ENCODE measurements around the gene EIF3B. TPM values are rescaled to one million over a fixed set of nuclear protein-coding genes. Genes with fewer than 3 reads are reported as not detected.

The EIF3B gene
- total RNA-seq, 2 donors from 2014 or later, result 120 to 121 TPM

DNA sequence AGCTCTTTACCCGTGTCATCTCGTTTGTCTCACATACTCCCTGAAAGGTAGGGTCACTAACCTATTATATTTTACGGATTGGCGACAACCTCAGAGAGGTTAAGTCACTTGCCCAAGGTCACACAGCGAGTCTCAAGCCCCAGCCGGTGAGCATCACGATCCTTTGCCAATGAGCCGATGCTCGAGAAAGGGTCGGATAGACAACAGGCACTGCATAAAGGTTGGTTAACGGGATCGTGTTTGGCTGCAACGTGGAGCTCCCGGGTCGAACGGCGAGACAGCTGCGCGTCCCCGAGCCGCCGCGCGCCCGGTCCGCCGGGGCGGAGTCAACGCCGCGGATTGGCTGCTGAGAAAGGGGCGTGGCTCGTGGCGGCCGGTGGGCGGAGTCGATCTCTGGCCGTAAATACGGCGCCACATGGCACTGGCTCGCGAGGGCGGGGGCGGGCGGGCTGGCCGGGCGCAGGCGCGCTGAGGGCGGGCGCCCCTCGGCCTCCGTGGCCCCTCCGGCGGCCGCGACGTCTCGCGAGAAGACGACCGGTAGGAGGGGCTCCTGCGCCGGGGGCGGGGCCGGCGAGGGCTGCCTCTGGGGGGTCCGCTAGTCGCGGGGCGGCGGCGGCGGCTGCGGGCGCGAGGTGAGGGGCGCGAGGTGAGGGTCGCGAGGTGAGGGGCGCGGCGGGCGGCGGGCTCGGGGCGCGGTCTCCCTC, 48.5 kb downstream of the EIF3B start, which contains the start of gene CHST12:
Gene CHST12 (plus strand): TSS at position 598 of the 704 bp plus-strand sequence. CDS start 29,029 bp downstream, outside the sequence.
- Mint-ChIP-seq H3K9me3 (peaks cover 2% of the 10 kb centered on the region in 2 donors), H3K36me3 (ENCODE audit: insufficient read depth in 2 of 2) (peaks cover 7 to 8% of the 10 kb centered on the region in 2 donors), H3K4me1 (ENCODE audit: low read depth) (peaks cover 49% of the 10 kb centered on the region), H3K27ac (no peak within 1 kb of the TSS), H3K27me3 (ENCODE audit: low read depth) (peaks cover 17% of the 10 kb centered on the region), H3K4me3 (peak within 1 kb of the TSS; percentile 87 to 88)
- DNase-seq, result peak; percentile 95 to 96
- ATAC-seq (replicated peaks in 1 of 2), result peak; percentile 63 to 72

DNA sequence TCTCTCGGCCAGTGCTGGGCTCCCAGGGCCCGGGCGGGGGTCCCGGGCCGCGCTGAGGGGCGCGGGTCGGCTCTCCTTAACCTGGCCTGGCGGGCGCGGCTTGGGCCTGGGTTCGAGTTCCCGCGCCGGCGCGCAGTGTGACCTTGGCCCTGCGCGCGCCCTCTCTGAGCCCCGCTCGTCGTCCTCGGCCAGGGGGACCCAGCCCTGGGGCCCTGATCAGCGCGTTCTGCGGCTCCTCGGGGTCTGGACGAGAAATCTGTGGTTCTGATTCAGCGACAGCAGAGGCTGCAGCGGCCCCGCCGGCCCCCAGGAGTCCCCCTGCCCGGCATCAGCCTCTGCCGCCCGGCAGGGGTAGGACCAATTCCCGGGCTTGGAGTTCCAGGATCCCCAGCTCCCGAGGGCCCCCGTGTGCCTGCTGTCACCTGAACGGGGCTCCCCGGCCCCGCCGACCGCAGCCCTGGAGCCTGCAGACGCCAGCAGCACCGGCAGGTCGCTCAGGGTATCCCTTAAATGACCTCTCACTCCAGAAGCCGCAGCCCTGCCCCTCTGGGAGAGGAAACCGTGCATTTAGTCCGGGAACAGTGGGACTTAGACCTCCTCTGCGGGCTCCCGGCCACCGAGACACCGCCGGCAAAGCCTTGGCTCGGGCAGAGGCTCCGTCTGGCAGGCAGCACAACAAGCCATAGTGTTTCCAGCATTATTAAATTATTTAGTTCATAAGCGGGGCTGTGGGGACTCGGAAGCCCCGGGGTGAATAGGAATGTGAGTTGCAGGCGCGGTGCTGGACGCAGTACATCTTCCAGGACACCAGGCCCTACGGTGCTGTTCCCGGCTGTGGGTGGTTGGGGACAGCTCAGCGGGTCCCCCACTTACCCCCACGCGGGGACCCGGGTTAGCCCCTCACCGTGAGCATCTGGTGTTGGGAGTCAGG, 49.4 kb downstream of the EIF3B start:
- Mint-ChIP-seq H3K27ac (no peak overlapping the region), H3K4me3 (peak overlapping the region; percentile 78 to 84), H3K4me1 (ENCODE audit: low read depth) (peaks cover 57% of the 10 kb centered on the region), H3K27me3 (ENCODE audit: low read depth) (peaks cover 17% of the 10 kb centered on the region), H3K36me3 (ENCODE audit: insufficient read depth in 2 of 2) (peaks cover 7 to 8% of the 10 kb centered on the region in 2 donors), H3K9me3 (peaks cover 2% of the 10 kb centered on the region in 2 donors)
- DNase-seq, result peak; percentile 51 to 55
- peak; percentile 20 to 32 for ATAC-seq (replicated peaks in 1 of 2)

DNA sequence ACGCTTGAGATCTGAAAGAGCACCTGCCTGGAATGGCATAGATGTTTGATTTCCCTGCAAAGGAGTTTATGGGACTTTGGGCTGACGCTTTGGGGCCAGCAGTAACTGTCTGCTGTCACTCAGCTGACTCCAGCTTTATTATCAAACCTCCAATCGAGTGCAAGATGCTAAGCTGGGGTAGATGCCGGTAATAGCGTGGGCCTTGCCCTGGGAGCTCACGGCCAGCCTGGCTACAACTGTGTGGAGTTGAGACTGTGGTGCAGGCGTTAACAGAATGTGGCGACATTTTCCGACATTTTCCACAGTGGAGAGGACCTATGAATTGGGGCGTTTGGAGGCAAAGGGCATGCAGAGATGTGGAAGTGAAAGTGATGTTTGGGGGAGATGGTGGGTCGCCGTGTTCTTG, 50.1 kb downstream of the EIF3B start:
- Mint-ChIP-seq H3K27ac (peak overlapping the region; percentile 81), H3K4me1 (ENCODE audit: low read depth) (peaks cover 59% of the 10 kb centered on the region)
- no peak for DNase-seq

DNA sequence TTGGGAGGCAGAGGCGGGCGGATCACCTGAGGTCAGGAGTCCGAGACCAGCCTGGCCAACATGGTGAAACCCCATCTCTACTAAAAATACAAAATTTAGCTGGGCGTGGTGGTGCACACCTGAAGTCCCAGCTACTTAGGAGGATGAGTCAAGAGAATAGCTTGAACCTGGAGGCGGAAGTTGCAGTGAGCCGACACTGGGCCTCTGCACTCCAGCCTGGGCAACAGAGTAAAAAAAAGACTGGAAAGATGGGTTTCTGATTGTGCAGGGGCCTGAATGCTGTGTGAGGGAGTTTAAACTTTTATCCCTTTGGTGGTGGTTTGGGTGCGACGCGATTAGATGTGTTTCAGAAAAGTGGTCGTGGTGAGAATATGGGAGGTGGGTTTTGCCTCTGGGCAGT, 50.6 kb downstream of the EIF3B start:
- H3K4me1 Mint-ChIP-seq (ENCODE audit: low read depth), result peaks cover 59% of the 10 kb centered on the region
- DNase-seq, result no peak
- peak overlapping the region; percentile 41 for H3K27ac Mint-ChIP-seq
- peaks cover 7 to 8% of the 10 kb centered on the region in 2 donors for H3K36me3 Mint-ChIP-seq (ENCODE audit: insufficient read depth in 2 of 2)
- H3K4me3 Mint-ChIP-seq, result peak overlapping the region; percentile 78 to 84
- ATAC-seq (replicated peaks in 1 of 2), result no peak
- H3K27me3 Mint-ChIP-seq (ENCODE audit: low read depth), result peaks cover 17% of the 10 kb centered on the region
- peaks cover 2% of the 10 kb centered on the region in 2 donors for H3K9me3 Mint-ChIP-seq

More for the DNA sequence above, 50.1 kb downstream of the EIF3B start:
- Mint-ChIP-seq H3K9me3 (peaks cover 2% of the 10 kb centered on the region in 2 donors), H3K27me3 (ENCODE audit: low read depth) (peaks cover 17% of the 10 kb centered on the region), H3K36me3 (ENCODE audit: insufficient read depth in 2 of 2) (peaks cover 7 to 8% of the 10 kb centered on the region in 2 donors), H3K4me3 (peak overlapping the region; percentile 78 to 84)
- ATAC-seq (replicated peaks in 1 of 2), result no peak

DNA sequence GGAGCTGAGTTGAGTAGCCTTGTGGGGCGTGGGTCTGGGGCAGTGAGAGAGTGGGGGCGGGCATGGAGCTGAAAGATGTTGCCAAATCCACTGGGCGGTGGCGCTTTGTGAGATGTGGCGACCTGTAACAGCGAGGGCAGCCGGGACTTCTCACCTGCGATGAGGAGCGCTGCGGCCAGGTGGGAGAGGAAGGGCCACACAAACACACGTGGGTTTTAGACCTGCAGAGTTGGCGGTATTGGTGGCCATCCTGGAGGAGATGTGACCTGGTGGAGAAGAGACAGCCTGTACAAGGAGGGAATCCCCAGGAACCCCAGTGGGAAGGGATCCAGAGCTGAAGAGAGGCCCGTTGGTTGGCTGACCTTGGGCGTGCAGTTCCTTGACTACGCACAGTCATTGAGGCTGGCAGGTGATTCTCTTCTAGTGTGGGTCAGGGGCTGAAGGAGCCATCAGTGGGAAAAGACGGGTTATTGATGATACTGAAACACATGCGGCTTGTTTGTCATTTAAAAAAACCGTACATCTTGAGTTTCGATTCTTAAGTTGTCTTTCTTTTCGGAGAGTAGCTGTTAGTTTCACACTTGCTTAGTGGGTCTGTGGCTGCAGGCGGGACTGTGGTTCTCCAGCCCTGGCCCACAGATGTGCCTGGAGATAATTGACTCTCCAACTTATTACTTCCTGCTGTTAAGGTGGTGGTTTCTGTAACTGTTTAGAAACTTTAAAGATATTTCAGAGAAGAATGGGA, 51.1 kb downstream of the EIF3B start:
- DNase-seq (peak; percentile 78 to 84), ATAC-seq (replicated peaks in 1 of 2) (peak; percentile 73 to 81)
- H3K27ac Mint-ChIP-seq, result peak overlapping the region; percentile 41
- H3K9me3 Mint-ChIP-seq, result peaks cover 2% of the 10 kb centered on the region in 2 donors
- peak overlapping the region; percentile 78 to 84 for H3K4me3 Mint-ChIP-seq
- peaks cover 61% of the 10 kb centered on the region for H3K4me1 Mint-ChIP-seq (ENCODE audit: low read depth)
- peaks cover 7 to 8% of the 10 kb centered on the region in 2 donors for H3K36me3 Mint-ChIP-seq (ENCODE audit: insufficient read depth in 2 of 2)
- peaks cover 17% of the 10 kb centered on the region for H3K27me3 Mint-ChIP-seq (ENCODE audit: low read depth)

DNA sequence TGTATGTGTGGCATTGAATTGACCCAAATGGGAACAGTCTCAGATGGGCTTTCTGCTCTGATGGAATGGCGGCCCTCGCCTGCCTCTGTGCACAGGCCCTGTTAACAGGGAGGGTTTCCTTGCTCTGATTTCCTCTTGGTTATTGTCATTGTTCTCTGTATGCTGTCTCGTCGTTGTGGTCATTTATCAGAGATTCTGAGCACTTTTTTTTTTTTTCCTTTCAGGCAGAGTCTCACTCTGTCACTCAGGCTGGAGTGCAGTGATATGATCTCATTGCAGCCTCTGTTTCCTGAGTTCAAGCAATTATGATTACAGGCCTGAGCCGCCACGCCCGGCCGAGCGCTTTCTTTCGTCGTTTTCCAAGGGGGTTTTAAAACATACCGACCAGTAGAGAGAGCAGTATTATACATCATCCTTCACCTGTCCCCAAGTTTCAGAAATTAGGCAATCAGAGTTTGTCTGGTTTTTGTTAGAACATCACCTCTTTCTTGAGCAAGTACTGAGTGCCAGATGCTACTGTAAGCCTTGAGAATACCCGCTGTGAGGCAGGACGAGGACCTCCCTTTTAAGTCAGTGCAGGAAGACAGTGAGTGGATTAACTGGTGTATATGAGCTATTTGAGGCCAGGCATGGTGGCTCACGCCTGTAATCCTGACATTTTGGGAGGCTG, 55.3 kb downstream of the EIF3B start:
- ATAC-seq (replicated peaks in 1 of 2) (no peak), DNase-seq (no peak)
- Mint-ChIP-seq H3K4me1 (ENCODE audit: low read depth) (peaks cover 73% of the 10 kb centered on the region), H3K9me3 (peaks cover 0 to under 1% of the 10 kb centered on the region in 2 donors), H3K27me3 (ENCODE audit: low read depth) (peaks cover 10% of the 10 kb centered on the region), H3K36me3 (ENCODE audit: insufficient read depth in 2 of 2) (peaks cover 4 to 5% of the 10 kb centered on the region in 2 donors), H3K4me3 (peak overlapping the region; percentile 1 to 52), H3K27ac (peak overlapping the region; percentile 12)

DNA sequence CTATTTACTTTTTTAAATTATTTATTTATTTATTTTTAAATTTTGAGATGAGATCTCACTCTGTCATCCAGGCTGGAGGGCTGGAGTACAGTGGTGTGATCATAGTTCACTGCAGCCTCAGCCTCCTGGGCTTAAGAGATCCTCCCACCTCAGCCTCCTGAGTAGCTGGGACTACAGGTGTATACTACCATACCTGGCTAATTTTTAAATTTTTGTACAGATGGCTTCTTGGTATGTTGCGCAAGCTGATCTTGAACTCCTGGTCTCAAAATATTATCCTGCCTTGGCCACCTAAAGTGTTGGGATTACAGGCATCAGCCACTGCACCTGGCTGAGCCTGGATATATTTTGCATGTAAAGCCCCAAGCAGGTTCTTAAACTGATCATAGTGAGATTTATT, 56.4 kb downstream of the EIF3B start:
- Mint-ChIP-seq H3K4me3 (no peak overlapping the region), H3K4me1 (ENCODE audit: low read depth) (peaks cover 62% of the 10 kb centered on the region), H3K36me3 (ENCODE audit: insufficient read depth in 2 of 2) (peaks cover 4% of the 10 kb centered on the region in 2 donors), H3K9me3 (no peaks in the 10 kb centered on the region), H3K27me3 (ENCODE audit: low read depth) (peaks cover 9% of the 10 kb centered on the region), H3K27ac (no peak overlapping the region)
- DNase-seq, result no peak
- no peak for ATAC-seq (replicated peaks in 1 of 2)

DNA sequence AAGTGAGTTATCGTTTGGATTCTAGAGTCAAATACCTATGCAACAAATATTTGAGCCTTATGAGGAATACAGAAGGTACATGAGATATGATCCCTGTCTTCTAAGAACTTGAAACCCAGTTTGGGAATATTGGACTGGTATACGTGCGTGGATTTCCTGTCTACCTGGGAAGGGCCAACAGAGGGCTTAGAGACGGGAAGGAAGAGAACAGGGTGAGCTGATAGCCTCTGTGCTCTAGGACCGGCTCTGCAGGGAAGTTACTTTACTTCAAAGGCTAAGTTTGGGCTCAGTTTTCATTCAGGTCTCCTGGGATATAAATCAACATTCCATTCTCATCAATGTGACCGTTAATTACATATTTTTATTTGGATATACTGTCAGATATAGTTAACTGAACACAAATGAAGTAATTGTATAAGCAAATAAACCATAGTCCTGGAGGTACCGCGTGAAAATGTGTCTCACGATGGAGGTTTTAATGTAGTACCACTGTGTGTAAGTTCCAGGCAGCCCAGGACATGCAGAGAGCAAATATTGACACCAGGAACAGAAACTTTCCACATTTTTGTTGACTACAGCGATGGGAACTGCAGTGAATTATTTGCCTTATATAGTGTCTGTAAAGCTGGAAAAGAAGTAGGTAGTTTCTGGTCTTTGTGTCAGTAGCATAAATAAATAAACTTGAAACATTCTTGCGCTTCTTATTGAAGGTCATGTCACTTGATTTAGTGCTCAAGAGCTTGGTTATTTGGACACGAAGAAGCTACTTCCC, 57.4 kb downstream of the EIF3B start:
- ATAC-seq (replicated peaks in 1 of 2) (no peak), DNase-seq (no peak)
- Mint-ChIP-seq H3K4me3 (no peak overlapping the region), H3K36me3 (ENCODE audit: insufficient read depth in 2 of 2) (peaks cover 0 to under 1% of the 10 kb centered on the region in 2 donors), H3K4me1 (ENCODE audit: low read depth) (peaks cover 53% of the 10 kb centered on the region), H3K9me3 (no peaks in the 10 kb centered on the region), H3K27me3 (ENCODE audit: low read depth) (peaks cover 11% of the 10 kb centered on the region), H3K27ac (no peak overlapping the region)

DNA sequence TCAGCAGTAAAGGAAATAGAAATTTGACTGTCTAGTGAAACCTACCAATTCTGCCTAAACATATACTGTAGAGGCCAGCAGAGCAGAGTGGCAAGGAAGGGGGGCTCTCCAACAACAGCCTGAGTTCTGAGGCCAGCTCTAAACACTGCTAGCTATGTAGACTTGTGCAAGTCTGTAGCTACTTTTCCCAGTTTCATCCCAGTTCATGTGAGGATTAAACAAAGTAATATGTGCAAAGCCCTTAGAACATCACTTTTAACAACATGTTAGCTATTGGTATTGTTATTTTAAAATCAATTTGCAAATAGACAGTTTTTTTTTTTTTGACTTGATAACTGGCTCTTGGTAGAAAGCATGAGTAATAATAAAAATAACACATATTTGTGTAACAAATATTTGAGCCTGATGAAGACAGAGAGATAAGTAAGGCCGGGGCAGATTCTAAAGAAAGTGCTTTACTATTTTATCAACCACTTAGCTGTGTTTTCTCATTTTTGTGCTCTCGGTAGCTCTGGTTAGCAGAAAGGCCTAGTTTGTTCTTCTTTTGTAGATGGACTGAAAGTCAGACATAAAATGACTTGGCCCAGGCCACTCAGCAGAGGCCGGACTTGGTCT, 58.1 kb downstream of the EIF3B start:
- Mint-ChIP-seq H3K4me1 (ENCODE audit: low read depth) (peaks cover 53% of the 10 kb centered on the region), H3K27ac (peak overlapping the region; percentile 77), H3K9me3 (no peaks in the 10 kb centered on the region), H3K36me3 (ENCODE audit: insufficient read depth in 2 of 2) (no peaks in the 10 kb centered on the region), H3K4me3 (peak overlapping the region in 1 of 2 donors; percentile 20), H3K27me3 (ENCODE audit: low read depth) (peaks cover 9% of the 10 kb centered on the region)
- no peak for DNase-seq
- ATAC-seq (replicated peaks in 1 of 2), result no peak

DNA sequence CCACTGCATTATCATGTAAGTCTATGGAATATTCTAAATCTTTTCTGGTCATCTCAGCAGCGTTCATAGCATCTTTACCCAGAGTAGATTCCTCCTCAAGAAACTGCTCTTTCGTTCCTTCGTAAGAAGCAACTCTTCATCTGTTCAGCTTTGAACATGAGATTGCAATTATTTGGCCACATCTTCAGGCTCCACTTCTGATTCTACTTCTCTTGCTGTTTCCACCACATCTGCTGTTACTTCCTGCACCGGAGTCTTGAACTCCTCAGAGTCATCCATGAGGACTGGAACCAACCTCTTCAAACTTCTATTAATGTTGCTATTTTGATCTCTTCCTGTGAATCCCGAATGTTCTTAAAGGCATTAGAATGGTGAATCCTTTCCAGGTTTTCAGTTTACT, 61.4 kb downstream of the EIF3B start:
- Mint-ChIP-seq H3K4me1 (ENCODE audit: low read depth) (peaks cover 46% of the 10 kb centered on the region), H3K4me3 (no peak overlapping the region), H3K9me3 (no peaks in the 10 kb centered on the region), H3K27ac (peak overlapping the region; percentile 40), H3K27me3 (ENCODE audit: low read depth) (peaks cover 9% of the 10 kb centered on the region), H3K36me3 (ENCODE audit: insufficient read depth in 2 of 2) (no peaks in the 10 kb centered on the region)
- DNase-seq, result no peak
- no peak for ATAC-seq (replicated peaks in 1 of 2)

DNA sequence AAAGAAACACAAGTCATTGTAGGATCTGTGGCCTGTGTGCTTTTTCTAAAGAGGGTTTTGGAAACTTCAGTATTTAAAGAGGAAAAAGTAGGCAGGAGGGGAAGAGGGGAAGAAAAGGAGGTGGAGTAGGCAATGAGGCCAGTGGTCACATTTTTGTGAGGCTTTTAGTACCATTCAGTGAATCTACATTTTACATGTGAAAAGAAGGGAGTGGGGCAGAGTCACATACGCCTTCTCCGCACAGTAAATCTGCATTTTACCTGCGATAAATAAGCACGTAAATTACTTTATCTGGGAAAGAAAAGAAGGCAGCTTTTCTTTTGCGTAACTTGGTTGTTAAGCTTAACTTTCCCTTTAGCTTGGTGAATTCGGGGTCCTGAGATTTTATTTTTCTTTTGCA, 62.0 kb downstream of the EIF3B start:
- peaks cover 46% of the 10 kb centered on the region for H3K4me1 Mint-ChIP-seq (ENCODE audit: low read depth)
- H3K27ac Mint-ChIP-seq, result peak overlapping the region; percentile 40
- ATAC-seq (replicated peaks in 1 of 2) (no peak), DNase-seq (no peak)
- no peak overlapping the region for H3K4me3 Mint-ChIP-seq
- H3K27me3 Mint-ChIP-seq (ENCODE audit: low read depth), result peaks cover 9% of the 10 kb centered on the region
- H3K36me3 Mint-ChIP-seq (ENCODE audit: insufficient read depth in 2 of 2), result no peaks in the 10 kb centered on the region
- no peaks in the 10 kb centered on the region for H3K9me3 Mint-ChIP-seq
